Mesendoderm (in vitro differentiated cells): ENCODE measurements around the gene ABTB2.

Source experiments
- DNase-seq: peaks from one replicate; pipeline ENCODE4 v3.0.0; 2013
- H2AK5ac ChIP-seq: 2 replicates; pipeline ENCODE4 v1.6.1; 2013; ENCODE audit warnings: low read length, inconsistent platforms
- H2BK120ac ChIP-seq: 2 replicates; pipeline ENCODE4 v1.6.1; 2013; ENCODE audit warnings: low read depth, mild to moderate bottlenecking, low read length, moderate library complexity, mixed read lengths
- H2BK15ac ChIP-seq: replicated peaks from 2 replicates; pipeline ENCODE4 v1.6.1; 2013; ENCODE audit warnings: low read depth, mild to moderate bottlenecking, moderate library complexity
- H2BK5ac ChIP-seq: 2 replicates; pipeline ENCODE4 v1.6.1; 2013; ENCODE audit warnings: low read length, inconsistent platforms
- H3K18ac ChIP-seq: 2 replicates; pipeline ENCODE4 v1.6.1; 2013; ENCODE audit warnings: mild to moderate bottlenecking, low read length, mixed read lengths
- H3K23ac ChIP-seq: one replicate; pipeline ENCODE4 v1.6.1; 2013; ENCODE audit warnings: low read length
- H3K27ac ChIP-seq: 2 replicates; pipeline ENCODE4 v1.5.1; 2013; ENCODE audit warnings: low read depth, mild to moderate bottlenecking, inconsistent platforms, low read length, moderate library complexity
- H3K27me3 ChIP-seq: 2 replicates; pipeline ENCODE4 v1.6.1; 2013; ENCODE audit warnings: low read length, control low read depth, mild to moderate bottlenecking, inconsistent platforms; ENCODE audit not compliant: insufficient read depth, poor library complexity
- H3K36me3 ChIP-seq: 2 replicates; pipeline ENCODE4 v1.6.1; 2013; ENCODE audit warnings: low read length, inconsistent platforms; ENCODE audit not compliant: control insufficient read depth, insufficient read depth
- H3K4ac ChIP-seq: one replicate; pipeline ENCODE4 v1.6.1; 2013; ENCODE audit warnings: low read depth, mild to moderate bottlenecking, low read length, moderate library complexity
- H3K4me1 ChIP-seq: 2 replicates; pipeline ENCODE4 v1.6.1; 2013; ENCODE audit warnings: low read depth, low read length, inconsistent platforms; ENCODE audit not compliant: control insufficient read depth
- H3K4me2 ChIP-seq: 2 replicates; pipeline ENCODE4 v1.6.1; 2013; ENCODE audit warnings: low read length
- H3K4me3 ChIP-seq: 2 replicates; pipeline ENCODE4 v1.5.1; 2013; ENCODE audit warnings: mild to moderate bottlenecking, low read length
- H3K56ac ChIP-seq: one replicate; pipeline ENCODE4 v1.6.1; 2013; ENCODE audit warnings: low read length
- H3K79me1 ChIP-seq: 2 replicates; pipeline ENCODE4 v1.6.1; 2013; ENCODE audit warnings: low read length, inconsistent platforms
- H3K79me2 ChIP-seq: 2 replicates; pipeline ENCODE4 v1.6.1; 2013; ENCODE audit warnings: mild to moderate bottlenecking, low read length; ENCODE audit not compliant: control insufficient read depth, insufficient read depth
- H3K9ac ChIP-seq: 2 replicates; pipeline ENCODE4 v1.6.1; 2013; ENCODE audit warnings: low read length, inconsistent platforms
- H4K5ac ChIP-seq: one replicate; pipeline ENCODE4 v1.6.1; 2013; ENCODE audit warnings: low read length
- H4K8ac ChIP-seq: one replicate; pipeline ENCODE4 v1.6.1; 2013; ENCODE audit warnings: low read depth, mild to moderate bottlenecking, control low read depth, low read length, moderate library complexity
- WGBS: extraction: QIAGEN DNeasy Blood & Tissue Kit; methylation state at CpG from one replicate; pipeline ENCODE4 v1.1.7; 2013; ENCODE audit warnings: low lambda C conversion rate, missing lambda C conversion rate; ENCODE audit not compliant: insufficient coverage; ENCODE audit errors: extremely low coverage; 5-methylcytosine and 5-hydroxymethylcytosine counted together

ABTB2 gene

GRCh38 chr11:34213366-34213765 lies 144.4 kb downstream of the ABTB2 start:
- no peak overlapping the region for H3K4me2 ChIP-seq
- H2BK5ac ChIP-seq: no peak overlapping the region
- no peak overlapping the region for H2AK5ac ChIP-seq
- WGBS: no CpG with 5 or more reads among the region's 5 CpGs
- no peaks in the 10 kb centered on the region for H3K36me3 ChIP-seq
- no peak for DNase-seq
- no peaks in the 10 kb centered on the region for H3K4me1 ChIP-seq
- H3K18ac ChIP-seq: no peak overlapping the region
- no peak overlapping the region for H2BK120ac ChIP-seq
- no peak overlapping the region for H2BK15ac ChIP-seq
- no peak overlapping the region for H3K23ac ChIP-seq
- no peak overlapping the region for H4K8ac ChIP-seq
- no peaks in the 10 kb centered on the region for H3K79me1 ChIP-seq
- H3K4ac ChIP-seq: no peak overlapping the region
- H3K9ac ChIP-seq: no peak overlapping the region
- no peak overlapping the region for H3K56ac ChIP-seq
- H3K4me3 ChIP-seq: no peak overlapping the region
- no peaks in the 10 kb centered on the region for H3K27me3 ChIP-seq
- no peak overlapping the region for H4K5ac ChIP-seq
- H3K79me2 ChIP-seq: no peaks in the 10 kb centered on the region
- H3K27ac ChIP-seq: no peak overlapping the region

- no peak overlapping the region for H3K56ac ChIP-seq
- no peak overlapping the region for H3K4ac ChIP-seq
- no peaks in the 10 kb centered on the region for H3K27me3 ChIP-seq
- H4K8ac ChIP-seq: no peak overlapping the region
- no CpG with 5 or more reads among the region's 3 CpGs for WGBS
- H3K36me3 ChIP-seq: no peaks in the 10 kb centered on the region
- no peak overlapping the region for H3K18ac ChIP-seq
- no peaks in the 10 kb centered on the region for H3K79me2 ChIP-seq
- H4K5ac ChIP-seq: no peak overlapping the region
- H2BK5ac ChIP-seq: no peak overlapping the region
- H2BK15ac ChIP-seq: no peak overlapping the region
- H2BK120ac ChIP-seq: no peak overlapping the region
- H2AK5ac ChIP-seq: no peak overlapping the region
- no peak overlapping the region for H3K23ac ChIP-seq
- no peak overlapping the region for H3K4me2 ChIP-seq
- no peaks in the 10 kb centered on the region for H3K79me1 ChIP-seq
- no peaks in the 10 kb centered on the region for H3K4me1 ChIP-seq
- no peak overlapping the region for H3K4me3 ChIP-seq
- no peak overlapping the region for H3K27ac ChIP-seq
- no peak for DNase-seq
- H3K9ac ChIP-seq: no peak overlapping the region
Observed at GRCh38 chr11:34212566-34212965, 145.2 kb downstream of the ABTB2 start.

DNA sequence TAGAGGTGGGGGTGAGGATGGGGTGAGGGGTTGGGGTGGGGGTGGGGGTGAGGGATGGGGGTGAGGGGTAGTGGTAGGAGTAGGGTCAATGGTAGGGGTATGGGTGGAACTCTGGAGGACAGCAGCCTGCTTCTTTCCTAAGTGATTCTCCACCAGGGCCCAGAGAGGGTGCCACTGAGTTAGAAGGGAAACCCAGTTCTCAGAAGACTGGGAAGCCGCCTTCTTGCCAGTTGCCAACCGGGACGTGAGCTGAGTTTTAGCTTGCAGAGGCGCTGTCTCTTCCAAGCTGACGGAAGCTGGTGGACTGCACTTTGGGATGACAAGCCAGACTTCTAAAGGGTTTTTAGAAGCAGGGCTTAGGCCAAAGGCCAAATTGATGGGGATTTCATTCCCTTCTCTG lies 148.0 kb downstream of the ABTB2 start:
- Histone ChIP-seq H3K27me3 (no peaks in the 10 kb centered on the region), H3K79me1 (no peaks in the 10 kb centered on the region), H2BK5ac (no peak overlapping the region), H3K36me3 (no peaks in the 10 kb centered on the region), H2AK5ac (no peak overlapping the region), H3K4me2 (no peak overlapping the region), H2BK120ac (no peak overlapping the region), H3K27ac (no peak overlapping the region), H3K56ac (no peak overlapping the region), H3K9ac (no peak overlapping the region), H2BK15ac (no peak overlapping the region), H3K4me3 (no peak overlapping the region), H3K4me1 (no peaks in the 10 kb centered on the region), H3K18ac (no peak overlapping the region), H3K79me2 (no peaks in the 10 kb centered on the region), H3K23ac (no peak overlapping the region), H3K4ac (no peak overlapping the region), H4K5ac (no peak overlapping the region), H4K8ac (no peak overlapping the region)
- WGBS: no CpG with 5 or more reads among the region's 5 CpGs
- DNase-seq: peak; percentile 69

GRCh38 chr11:34208266-34209135 lies 149.3 kb downstream of the ABTB2 start:
- Histone ChIP-seq H3K4me3 (no peak overlapping the region), H3K18ac (no peak overlapping the region), H3K27me3 (no peaks in the 10 kb centered on the region), H3K79me2 (no peaks in the 10 kb centered on the region), H3K79me1 (no peaks in the 10 kb centered on the region), H3K4ac (no peak overlapping the region), H3K9ac (no peak overlapping the region), H4K8ac (no peak overlapping the region), H2AK5ac (no peak overlapping the region), H3K4me2 (no peak overlapping the region), H2BK5ac (no peak overlapping the region), H3K56ac (no peak overlapping the region), H3K23ac (no peak overlapping the region), H3K36me3 (no peaks in the 10 kb centered on the region), H2BK120ac (no peak overlapping the region), H2BK15ac (no peak overlapping the region), H4K5ac (no peak overlapping the region), H3K27ac (no peak overlapping the region), H3K4me1 (no peaks in the 10 kb centered on the region)
- DNase-seq: no peak
- WGBS: no CpG with 5 or more reads among the region's 11 CpGs

GRCh38 chr11:34207487-34208180 lies 150.2 kb downstream of the ABTB2 start:
- Histone ChIP-seq H3K4me2 (no peak overlapping the region), H2BK15ac (no peak overlapping the region), H4K8ac (no peak overlapping the region), H3K18ac (no peak overlapping the region), H3K4me3 (no peak overlapping the region), H2BK5ac (no peak overlapping the region), H3K23ac (no peak overlapping the region), H3K27me3 (no peaks in the 10 kb centered on the region), H3K36me3 (no peaks in the 10 kb centered on the region), H2BK120ac (no peak overlapping the region), H3K4me1 (no peaks in the 10 kb centered on the region), H2AK5ac (no peak overlapping the region), H3K56ac (no peak overlapping the region), H3K27ac (no peak overlapping the region), H3K79me2 (no peaks in the 10 kb centered on the region), H3K79me1 (no peaks in the 10 kb centered on the region), H3K9ac (no peak overlapping the region), H4K5ac (no peak overlapping the region), H3K4ac (no peak overlapping the region)
- no CpG with 5 or more reads among the region's 5 CpGs for WGBS
- no peak for DNase-seq
